Glutamatergic neuron (in vitro differentiated cells): ENCODE results near the gene ARPC5. TPM values are rescaled to one million over a fixed set of nuclear protein-coding genes. Genes with fewer than 3 reads are reported as not detected.

Source experiments
- DNase-seq: peaks from one replicate; pipeline ENCODE4 v3.0.0; 2022
- H3K27ac Mint-ChIP-seq: one replicate; pipeline ENCODE4 v1.8.0; 2020; ENCODE audit warnings: mild to moderate bottlenecking, mixed read lengths, inconsistent platforms; ENCODE audit not compliant: unreplicated experiment
- H3K27me3 Mint-ChIP-seq: one replicate; pipeline ENCODE4 v1.8.0; 2020; ENCODE audit warnings: mild to moderate bottlenecking, moderate library complexity, mixed read lengths, inconsistent platforms; ENCODE audit not compliant: unreplicated experiment
- H3K36me3 Mint-ChIP-seq: one replicate; pipeline ENCODE4 v1.8.0; 2020; ENCODE audit warnings: mild to moderate bottlenecking, mixed read lengths, inconsistent platforms; ENCODE audit not compliant: unreplicated experiment
- H3K4me1 Mint-ChIP-seq: one replicate; pipeline ENCODE4 v1.8.0; 2020; ENCODE audit warnings: mild to moderate bottlenecking, low read depth, mixed read lengths, inconsistent platforms; ENCODE audit not compliant: unreplicated experiment
- H3K4me3 Mint-ChIP-seq: one replicate; pipeline ENCODE4 v1.8.0; 2020; ENCODE audit warnings: mild to moderate bottlenecking, mixed read lengths, inconsistent platforms; ENCODE audit not compliant: unreplicated experiment
- H3K9me3 Mint-ChIP-seq: one replicate; pipeline ENCODE4 v1.8.0; 2020; ENCODE audit warnings: mild to moderate bottlenecking, moderate library complexity, mixed read lengths, inconsistent platforms; ENCODE audit not compliant: unreplicated experiment
- total RNA-seq: library from RNA; stranded (reverse); fragmentation: NEBNext Ultra II Directional; extraction: Animal tissue kit (Norgen Biotek cat#: 25700); gene quantifications from one replicate; pipeline ENCODE4 v1.2.1, GENCODE V29; 2021; ENCODE audit not compliant: unreplicated experiment
- TF ChIP-seq, protein P1 (sequence below): fragments of 200-600 bp; sonication (generic); IDR thresholded peaks from one replicate; pipeline ENCODE4 v1.5.0; 2021; ENCODE audit not compliant: partially characterized antibody, unreplicated experiment

Gene ARPC5
- total RNA-seq, 1 donor from 2014 or later = 92.0 TPM

- no peaks in the 10 kb centered on the region for H3K4me1 Mint-ChIP-seq
- peaks cover 16% of the 10 kb centered on the region for H3K36me3 Mint-ChIP-seq
- TF ChIP-seq, protein P1, sequence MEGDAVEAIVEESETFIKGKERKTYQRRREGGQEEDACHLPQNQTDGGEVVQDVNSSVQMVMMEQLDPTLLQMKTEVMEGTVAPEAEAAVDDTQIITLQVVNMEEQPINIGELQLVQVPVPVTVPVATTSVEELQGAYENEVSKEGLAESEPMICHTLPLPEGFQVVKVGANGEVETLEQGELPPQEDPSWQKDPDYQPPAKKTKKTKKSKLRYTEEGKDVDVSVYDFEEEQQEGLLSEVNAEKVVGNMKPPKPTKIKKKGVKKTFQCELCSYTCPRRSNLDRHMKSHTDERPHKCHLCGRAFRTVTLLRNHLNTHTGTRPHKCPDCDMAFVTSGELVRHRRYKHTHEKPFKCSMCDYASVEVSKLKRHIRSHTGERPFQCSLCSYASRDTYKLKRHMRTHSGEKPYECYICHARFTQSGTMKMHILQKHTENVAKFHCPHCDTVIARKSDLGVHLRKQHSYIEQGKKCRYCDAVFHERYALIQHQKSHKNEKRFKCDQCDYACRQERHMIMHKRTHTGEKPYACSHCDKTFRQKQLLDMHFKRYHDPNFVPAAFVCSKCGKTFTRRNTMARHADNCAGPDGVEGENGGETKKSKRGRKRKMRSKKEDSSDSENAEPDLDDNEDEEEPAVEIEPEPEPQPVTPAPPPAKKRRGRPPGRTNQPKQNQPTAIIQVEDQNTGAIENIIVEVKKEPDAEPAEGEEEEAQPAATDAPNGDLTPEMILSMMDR = peak; percentile 26
- no peak overlapping the region for H3K4me3 Mint-ChIP-seq
- no peaks in the 10 kb centered on the region for H3K27me3 Mint-ChIP-seq
- H3K9me3 Mint-ChIP-seq = no peaks in the 10 kb centered on the region
- no peak overlapping the region for H3K27ac Mint-ChIP-seq
- DNase-seq = no peak
Observed at GRCh38 chr1:183670169-183670568, 34.6 kb upstream of the ARPC5 start.

- H3K27ac Mint-ChIP-seq = no peak overlapping the region
- peaks cover 2% of the 10 kb centered on the region for H3K27me3 Mint-ChIP-seq
- no peak overlapping the region for H3K4me3 Mint-ChIP-seq
- TF ChIP-seq, protein P1 = no peak
- H3K9me3 Mint-ChIP-seq = peaks cover 4% of the 10 kb centered on the region
- H3K4me1 Mint-ChIP-seq = peaks cover 21% of the 10 kb centered on the region
- no peaks in the 10 kb centered on the region for H3K36me3 Mint-ChIP-seq
- DNase-seq = no peak
Observed at GRCh38 chr1:183656355-183656754, 20.8 kb upstream of the ARPC5 start.

DNA sequence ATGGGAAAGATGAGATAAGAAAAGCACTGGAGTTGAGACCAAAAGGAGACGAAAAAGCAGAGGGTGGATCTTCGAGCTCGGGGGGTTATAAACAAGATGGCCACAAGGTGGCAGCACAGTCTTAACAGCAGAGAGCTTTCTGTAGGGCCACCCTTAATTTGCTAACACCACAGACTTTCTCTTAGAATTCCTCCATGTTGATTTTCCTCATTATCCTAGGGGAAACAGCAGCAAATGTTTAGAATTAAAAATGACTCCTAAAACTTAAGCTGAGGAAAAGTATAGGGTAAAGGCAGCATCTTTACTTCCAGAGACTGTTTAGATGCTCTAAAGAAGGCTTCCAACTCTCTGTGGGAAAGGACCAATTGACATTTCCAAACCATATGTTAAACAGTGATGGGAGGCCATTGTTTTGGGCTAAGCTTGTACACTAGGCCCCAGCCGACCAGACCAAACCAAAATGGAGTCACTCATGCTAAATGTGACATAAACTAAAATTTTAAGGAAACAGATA lies 20.0 kb upstream of the ARPC5 start:
- Mint-ChIP-seq H3K4me1 (peaks cover 23% of the 10 kb centered on the region), H3K27me3 (peaks cover 2% of the 10 kb centered on the region), H3K27ac (peak overlapping the region; percentile 50), H3K36me3 (no peaks in the 10 kb centered on the region), H3K4me3 (no peak overlapping the region), H3K9me3 (peaks cover 3% of the 10 kb centered on the region)
- DNase-seq = peak; percentile 84
- TF ChIP-seq, protein P1 = peak; percentile 86

GRCh38 chr1:183654706-183655105 lies 19.1 kb upstream of the ARPC5 start:
- Mint-ChIP-seq H3K4me3 (no peak overlapping the region), H3K9me3 (peaks cover 3% of the 10 kb centered on the region), H3K27ac (no peak overlapping the region), H3K27me3 (peaks cover 2% of the 10 kb centered on the region), H3K36me3 (no peaks in the 10 kb centered on the region), H3K4me1 (peaks cover 23% of the 10 kb centered on the region)
- no peak for DNase-seq
- TF ChIP-seq, protein P1 = no peak

DNA sequence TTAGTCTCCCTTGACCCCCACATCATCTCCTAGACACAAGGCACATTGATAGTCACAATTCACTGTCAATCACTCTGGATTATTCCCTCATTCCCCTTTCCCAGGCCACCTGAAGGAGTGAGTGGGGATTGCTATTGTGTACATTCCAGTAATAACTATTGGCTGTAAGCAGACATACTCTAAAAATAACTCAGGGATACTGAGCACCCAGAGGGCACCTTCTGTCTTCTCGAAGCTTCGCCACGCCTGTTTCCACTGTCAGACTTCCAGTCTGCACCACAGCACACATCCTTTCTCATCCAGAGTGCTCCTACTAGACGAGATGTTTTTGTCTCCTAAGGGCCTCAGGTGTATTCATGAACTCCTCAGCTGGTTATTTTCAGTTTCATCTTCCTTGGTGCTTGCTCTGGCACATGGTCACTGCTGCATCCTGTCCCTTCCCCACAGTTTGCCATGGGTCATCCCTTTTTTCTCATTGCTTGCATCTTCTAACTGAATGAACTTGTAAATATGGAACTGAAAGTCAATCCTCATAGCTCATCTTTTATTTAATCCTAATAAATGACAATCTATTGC lies 18.4 kb upstream of the ARPC5 start:
- no peaks in the 10 kb centered on the region for H3K36me3 Mint-ChIP-seq
- peaks cover 23% of the 10 kb centered on the region for H3K4me1 Mint-ChIP-seq
- peaks cover 2% of the 10 kb centered on the region for H3K27me3 Mint-ChIP-seq
- no peaks in the 10 kb centered on the region for H3K9me3 Mint-ChIP-seq
- TF ChIP-seq, protein P1 = no peak
- DNase-seq = no peak
- no peak overlapping the region for H3K27ac Mint-ChIP-seq
- H3K4me3 Mint-ChIP-seq = peak overlapping the region; percentile 14
